ENCODE results near the gene LSM7.

LSM7 gene

GRCh38 chr19:2321565-2322283 is 6.7 kb downstream of the LSM7 start:
- no peak for DNase-seq

- DNase-seq = no peak
These were observed 7.4 kb downstream of the LSM7 start for GRCh38 chr19:2320939-2321338.

- no peak for DNase-seq
These were observed 8.3 kb downstream of the LSM7 start for GRCh38 chr19:2320049-2320448.

GRCh38 chr19:2319551-2319950 is 8.8 kb downstream of the LSM7 start:
- no peak for DNase-seq

- no peak for DNase-seq
These were observed 9.5 kb downstream of the LSM7 start for GRCh38 chr19:2318923-2319322.

- DNase-seq = no peak
These were observed 10.6 kb downstream of the LSM7 start for GRCh38 chr19:2317756-2318155.

GRCh38 chr19:2317300-2317699 is 11.1 kb downstream of the LSM7 start:
- DNase-seq = no peak

GRCh38 chr19:2315818-2316353 is 12.5 kb downstream of the LSM7 start:
- DNase-seq = no peak

GRCh38 chr19:2315121-2315817 is 13.1 kb downstream of the LSM7 start:
- DNase-seq = no peak

- no peak for DNase-seq
These were observed 15.4 kb downstream of the LSM7 start for GRCh38 chr19:2312820-2313501.

GRCh38 chr19:2311093-2311492 is 17.3 kb downstream of the LSM7 start:
- no peak for DNase-seq

- peak in 1 of 2 experiments; percentile 73 for DNase-seq
These were observed 18.5 kb downstream of the LSM7 start for GRCh38 chr19:2309734-2310362.

- DNase-seq = peak in 1 of 2 experiments; percentile 63
These were observed 20.3 kb downstream of the LSM7 start, which contains the start of gene LINGO3 for GRCh38 chr19:2308114-2308556. TSS of gene LINGO3 (minus strand) at chr19:2308154. CDS start at chr19:2291776, 16,378 bp downstream.

- no peak for DNase-seq
These were observed 20.8 kb downstream of the LSM7 start for GRCh38 chr19:2307518-2308012.

- no peak for DNase-seq
These were observed 21.4 kb downstream of the LSM7 start for GRCh38 chr19:2306971-2307370.

GRCh38 chr19:2306281-2306806 is 22.0 kb downstream of the LSM7 start:
- DNase-seq = no peak

GRCh38 chr19:2305452-2306280 is 22.7 kb downstream of the LSM7 start:
- no peak for DNase-seq

GRCh38 chr19:2303211-2303798 is 25.1 kb downstream of the LSM7 start:
- no peak for DNase-seq

GRCh38 chr19:2302319-2303210 is 25.8 kb downstream of the LSM7 start:
- no peak for DNase-seq

GRCh38 chr19:2300533-2300932 is 27.9 kb downstream of the LSM7 start:
- DNase-seq = no peak

All from NCI-H2081 (cell line).